ENCODE results near the gene DHRS3. TPM values are rescaled to one million over a fixed set of nuclear protein-coding genes. Genes with fewer than 3 reads are reported as not detected.
"Not testable (repeated sequence)": the region's sequence is repeated elsewhere in the genome, so short reads cannot be mapped to it uniquely, and the experiment has no call there.

DHRS3 gene
- total RNA-seq, 1 donor from 2014 or later: 31.9 TPM

GRCh38 chr1:12654004-12654567, 36.1 kb upstream of the DHRS3 start:
- Mint-ChIP-seq H3K4me1 (ENCODE audit: low read depth) (peaks cover 20% of the 10 kb centered on the region), H3K9me3 (ENCODE audit: low read depth) (no peaks in the 10 kb centered on the region), H3K4me3 (ENCODE audit: unreplicated experiment) (no peak overlapping the region), H3K27me3 (ENCODE audit: low read depth) (no peaks in the 10 kb centered on the region), H3K27ac (ENCODE audit: unreplicated experiment) (no peak overlapping the region), H3K36me3 (ENCODE audit: low read depth) (no peaks in the 10 kb centered on the region)
- no peak for DNase-seq (ENCODE audit: low spot score)
- TF ChIP-seq, protein P1, sequence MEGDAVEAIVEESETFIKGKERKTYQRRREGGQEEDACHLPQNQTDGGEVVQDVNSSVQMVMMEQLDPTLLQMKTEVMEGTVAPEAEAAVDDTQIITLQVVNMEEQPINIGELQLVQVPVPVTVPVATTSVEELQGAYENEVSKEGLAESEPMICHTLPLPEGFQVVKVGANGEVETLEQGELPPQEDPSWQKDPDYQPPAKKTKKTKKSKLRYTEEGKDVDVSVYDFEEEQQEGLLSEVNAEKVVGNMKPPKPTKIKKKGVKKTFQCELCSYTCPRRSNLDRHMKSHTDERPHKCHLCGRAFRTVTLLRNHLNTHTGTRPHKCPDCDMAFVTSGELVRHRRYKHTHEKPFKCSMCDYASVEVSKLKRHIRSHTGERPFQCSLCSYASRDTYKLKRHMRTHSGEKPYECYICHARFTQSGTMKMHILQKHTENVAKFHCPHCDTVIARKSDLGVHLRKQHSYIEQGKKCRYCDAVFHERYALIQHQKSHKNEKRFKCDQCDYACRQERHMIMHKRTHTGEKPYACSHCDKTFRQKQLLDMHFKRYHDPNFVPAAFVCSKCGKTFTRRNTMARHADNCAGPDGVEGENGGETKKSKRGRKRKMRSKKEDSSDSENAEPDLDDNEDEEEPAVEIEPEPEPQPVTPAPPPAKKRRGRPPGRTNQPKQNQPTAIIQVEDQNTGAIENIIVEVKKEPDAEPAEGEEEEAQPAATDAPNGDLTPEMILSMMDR (IDR thresholded peaks at IDR 0.05): no peak

DNA sequence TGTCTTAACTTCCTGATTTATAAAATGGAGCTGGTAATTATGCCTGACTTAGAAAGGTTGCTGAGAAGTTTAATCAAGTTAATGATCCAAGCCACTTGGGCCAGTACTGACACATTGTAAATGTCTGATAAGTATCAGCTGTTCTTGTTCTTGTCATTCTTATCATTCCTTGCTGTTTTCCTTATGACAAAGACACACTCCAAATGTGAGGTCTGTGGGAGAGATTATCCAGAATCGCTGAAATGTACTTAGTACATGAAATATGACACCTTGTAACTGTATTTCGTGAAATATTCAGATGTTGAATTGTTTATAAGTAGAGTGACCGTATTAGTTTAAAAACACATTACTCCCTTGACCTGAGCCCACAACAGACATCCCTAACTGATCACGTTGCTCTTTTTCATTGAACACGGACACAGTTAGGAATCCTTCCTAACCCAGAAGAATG, 32.0 kb upstream of the DHRS3 start:
- H3K36me3 Mint-ChIP-seq (ENCODE audit: low read depth): no peaks in the 10 kb centered on the region
- H3K27me3 Mint-ChIP-seq (ENCODE audit: low read depth): peaks cover 2% of the 10 kb centered on the region
- H3K4me1 Mint-ChIP-seq (ENCODE audit: low read depth): peaks cover 18% of the 10 kb centered on the region
- DNase-seq (ENCODE audit: low spot score): no peak
- no peaks in the 10 kb centered on the region for H3K9me3 Mint-ChIP-seq (ENCODE audit: low read depth)
- peak overlapping the region; percentile 78 for H3K27ac Mint-ChIP-seq (ENCODE audit: unreplicated experiment)
- no peak overlapping the region for H3K4me3 Mint-ChIP-seq (ENCODE audit: unreplicated experiment)
- TF ChIP-seq, protein P1 (IDR thresholded peaks at IDR 0.05): no peak

DNA sequence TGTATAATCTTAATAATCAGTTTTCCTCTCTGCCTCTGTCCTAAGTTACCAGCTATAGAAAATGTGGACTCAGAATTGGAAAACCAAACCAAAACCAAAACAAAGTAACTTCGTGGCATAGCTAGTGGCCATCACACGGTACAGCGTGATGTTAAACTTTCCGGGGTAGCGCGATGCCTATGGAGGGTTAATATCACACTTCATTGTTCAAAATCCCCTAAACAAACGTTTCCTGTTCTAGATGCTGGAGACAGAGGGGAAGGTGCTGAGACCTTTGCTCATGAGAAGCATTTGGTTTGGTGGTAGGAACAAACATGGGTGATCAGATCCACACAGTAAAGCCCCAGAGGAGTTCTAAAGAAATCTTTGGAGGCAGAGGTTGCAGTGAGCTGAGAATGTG, 30.7 kb upstream of the DHRS3 start:
- DNase-seq (ENCODE audit: low spot score): no peak
- Mint-ChIP-seq H3K27ac (ENCODE audit: unreplicated experiment) (no peak overlapping the region), H3K4me1 (ENCODE audit: low read depth) (peaks cover 18% of the 10 kb centered on the region), H3K36me3 (ENCODE audit: low read depth) (no peaks in the 10 kb centered on the region), H3K9me3 (ENCODE audit: low read depth) (no peaks in the 10 kb centered on the region), H3K27me3 (ENCODE audit: low read depth) (peaks cover 5% of the 10 kb centered on the region), H3K4me3 (ENCODE audit: unreplicated experiment) (no peak overlapping the region)
- TF ChIP-seq, protein P1 (IDR thresholded peaks at IDR 0.05): no peak

DNA sequence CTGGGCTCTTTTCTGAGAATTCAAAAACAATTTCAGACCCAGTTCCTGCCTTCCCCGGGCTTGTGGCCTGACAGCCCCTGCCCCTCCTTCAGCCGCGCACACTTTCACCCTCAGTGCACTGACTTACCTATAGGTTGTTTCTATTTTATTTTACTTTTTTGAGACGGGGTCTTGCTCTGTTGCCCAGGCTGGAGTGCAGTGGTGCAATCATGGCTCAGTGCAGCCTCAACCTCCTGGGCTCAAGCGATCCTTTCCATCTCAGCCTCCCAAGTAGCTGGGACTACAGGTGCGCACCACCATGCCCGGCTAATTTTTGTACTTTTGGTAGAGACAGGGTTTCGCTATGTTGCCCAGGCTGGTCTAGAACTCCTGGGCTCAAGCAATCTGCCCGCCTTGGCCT, 27.4 kb upstream of the DHRS3 start:
- peak; percentile 17 for DNase-seq (ENCODE audit: low spot score)
- not testable (repeated sequence) for H3K4me3 Mint-ChIP-seq (ENCODE audit: unreplicated experiment); H3K27me3 Mint-ChIP-seq (ENCODE audit: low read depth); H3K36me3 Mint-ChIP-seq (ENCODE audit: low read depth); H3K27ac Mint-ChIP-seq (ENCODE audit: unreplicated experiment)
- peaks cover 20% of the 10 kb centered on the region for H3K4me1 Mint-ChIP-seq (ENCODE audit: low read depth)
- H3K9me3 Mint-ChIP-seq (ENCODE audit: low read depth): peaks cover 13% of the 10 kb centered on the region

DNA sequence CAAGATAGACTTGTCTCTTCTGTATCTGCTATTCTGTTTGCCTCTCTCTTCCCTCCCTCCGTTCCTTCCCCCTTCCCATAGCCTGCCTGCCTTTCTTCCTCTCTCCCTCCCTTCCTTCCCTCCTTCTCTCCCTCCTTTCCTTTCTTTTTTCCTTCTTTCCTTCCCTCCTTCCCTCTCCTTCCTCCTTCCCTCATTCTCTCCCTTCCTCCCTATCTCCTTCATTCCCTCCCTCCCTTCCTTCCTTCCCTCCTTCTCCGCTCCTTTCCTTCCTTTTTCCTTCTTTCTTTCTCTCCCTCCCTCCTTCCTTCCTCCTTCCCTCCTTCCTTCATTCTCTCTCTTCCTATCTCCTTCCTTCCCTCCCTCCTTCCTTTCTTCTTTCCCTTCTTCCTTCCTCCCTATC, 26.8 kb upstream of the DHRS3 start:
- no peak overlapping the region for H3K4me3 Mint-ChIP-seq (ENCODE audit: unreplicated experiment)
- H3K4me1 Mint-ChIP-seq (ENCODE audit: low read depth): peaks cover 14% of the 10 kb centered on the region

More for the DNA sequence above, 26.8 kb upstream of the DHRS3 start:
- Mint-ChIP-seq H3K27me3 (ENCODE audit: low read depth) (peaks cover 5% of the 10 kb centered on the region), H3K36me3 (ENCODE audit: low read depth) (peaks cover 8% of the 10 kb centered on the region), H3K27ac (ENCODE audit: unreplicated experiment) (no peak overlapping the region), H3K9me3 (ENCODE audit: low read depth) (peaks cover 19% of the 10 kb centered on the region)
- no peak for DNase-seq (ENCODE audit: low spot score)
- TF ChIP-seq, protein P1 (IDR thresholded peaks at IDR 0.05): no peak

All from chondrocyte (in vitro differentiated cells).